HCT116 (cell line): ENCODE measurements around the gene PTPRC.

Experiments used
- EZH2 ChIP-seq: fragments of 200-600 bp; sonication (generic); IDR thresholded peaks from 2 replicates; pipeline ENCODE4 v1.6.1; 2017; ENCODE audit warnings: antibody characterized with exemption, mixed run types
- FOSL1 ChIP-seq: IDR thresholded peaks from 2 replicates; pipeline ENCODE4 v1.6.1; 2012; ENCODE audit warnings: low read depth
- JUND ChIP-seq: IDR thresholded peaks from 2 replicates; pipeline ENCODE4 v1.6.1; 2012
- POLR2A ChIP-seq: IDR thresholded peaks from 2 replicates; pipeline ENCODE4 v1.7.0; 2011; ENCODE audit warnings: borderline replicate concordance; ENCODE audit not compliant: insufficient read depth, insufficient read length; ENCODE audit errors: extremely low read depth
- POLR2AphosphoS5 ChIP-seq: IDR thresholded peaks from 2 replicates; pipeline ENCODE4 v1.6.1; 2011; ENCODE audit warnings: mild to moderate bottlenecking, low read depth, low read length, moderate library complexity
- RAD21 ChIP-seq: IDR thresholded peaks from 2 replicates; pipeline ENCODE4 v1.6.1; 2012; ENCODE audit warnings: low read depth, mild to moderate bottlenecking
- SIN3A ChIP-seq: IDR thresholded peaks from 2 replicates; pipeline ENCODE4 v1.6.1; 2012; ENCODE audit warnings: low read depth
- SP1 ChIP-seq: IDR thresholded peaks from 2 replicates; pipeline ENCODE4 v1.6.1; 2012; ENCODE audit warnings: low read depth
- ZNF274 ChIP-seq: fragments of 200-500 bp; sonication (Bioruptor generic); IDR thresholded peaks from 2 replicates; pipeline ENCODE4 v1.6.1; 2014; ENCODE audit warnings: mild to moderate bottlenecking, low read depth, low read length, inconsistent platforms
- TF ChIP-seq, protein P1 (sequence below), 3 experiments: fragments of 200-600 bp in 1 of 3; sonication (generic) in 1 of 3; IDR thresholded peaks in 2 of 3; conservative IDR thresholded peaks in 1 of 3; 2 replicates each; pipeline ENCODE4 v1.5.1; 2012 to 2017; ENCODE audit warnings: low read depth in 2 of 3, low read length in 2 of 3, antibody characterized with exemption in 1 of 3, borderline replicate concordance in 1 of 3, control low read depth in 1 of 3, mild to moderate bottlenecking in 1 of 3, mixed read lengths in 1 of 3, mixed run types in 1 of 3, moderate library complexity in 1 of 3; ENCODE audit not compliant: insufficient read depth in 1 of 3
- TF ChIP-seq, protein P2 (sequence below): IDR thresholded peaks from 2 replicates; pipeline ENCODE4 v1.6.1; 2012

DNA sequence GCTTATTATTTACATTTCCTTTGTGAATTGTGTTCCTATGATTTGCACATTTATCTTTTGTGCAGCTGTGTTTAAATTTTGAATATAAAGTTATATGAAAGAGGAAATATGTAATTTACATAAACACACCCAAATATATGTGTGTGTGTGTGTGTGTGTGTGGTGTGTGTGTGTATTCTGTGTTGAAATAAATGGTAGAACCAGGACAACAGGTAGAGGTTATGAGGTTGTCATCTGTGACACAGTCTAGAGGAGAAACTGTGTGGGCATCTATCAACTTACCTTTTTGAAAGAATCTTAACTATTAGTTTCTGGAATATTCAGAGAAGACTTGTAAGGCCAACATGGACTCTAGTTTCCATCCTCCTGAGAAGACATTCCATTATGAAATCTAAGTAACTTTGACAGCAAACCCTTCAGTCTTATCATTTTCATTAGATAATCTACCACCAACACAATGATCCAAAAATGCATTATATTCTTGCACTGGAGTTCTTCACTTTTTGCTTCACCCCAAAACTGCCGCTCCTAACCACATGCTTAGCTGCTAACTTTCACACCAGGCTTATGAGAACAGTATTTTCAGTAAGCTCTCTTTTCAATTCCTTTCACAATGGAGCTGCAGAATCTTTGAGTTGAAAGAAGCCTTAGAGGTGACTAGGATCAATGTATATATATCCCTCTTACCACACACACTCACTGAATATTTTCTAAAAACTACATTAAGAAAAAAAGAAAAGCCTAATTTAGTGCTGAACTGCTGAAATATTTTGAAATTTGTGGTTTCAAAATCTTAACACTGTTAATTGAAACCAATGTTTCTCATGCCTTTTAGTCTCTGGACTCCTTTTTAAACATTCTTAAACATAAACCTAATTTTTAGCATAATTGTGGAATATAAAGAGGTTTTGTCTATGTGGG, 21.8 kb downstream of the PTPRC start:
- TF ChIP-seq, protein P1, sequence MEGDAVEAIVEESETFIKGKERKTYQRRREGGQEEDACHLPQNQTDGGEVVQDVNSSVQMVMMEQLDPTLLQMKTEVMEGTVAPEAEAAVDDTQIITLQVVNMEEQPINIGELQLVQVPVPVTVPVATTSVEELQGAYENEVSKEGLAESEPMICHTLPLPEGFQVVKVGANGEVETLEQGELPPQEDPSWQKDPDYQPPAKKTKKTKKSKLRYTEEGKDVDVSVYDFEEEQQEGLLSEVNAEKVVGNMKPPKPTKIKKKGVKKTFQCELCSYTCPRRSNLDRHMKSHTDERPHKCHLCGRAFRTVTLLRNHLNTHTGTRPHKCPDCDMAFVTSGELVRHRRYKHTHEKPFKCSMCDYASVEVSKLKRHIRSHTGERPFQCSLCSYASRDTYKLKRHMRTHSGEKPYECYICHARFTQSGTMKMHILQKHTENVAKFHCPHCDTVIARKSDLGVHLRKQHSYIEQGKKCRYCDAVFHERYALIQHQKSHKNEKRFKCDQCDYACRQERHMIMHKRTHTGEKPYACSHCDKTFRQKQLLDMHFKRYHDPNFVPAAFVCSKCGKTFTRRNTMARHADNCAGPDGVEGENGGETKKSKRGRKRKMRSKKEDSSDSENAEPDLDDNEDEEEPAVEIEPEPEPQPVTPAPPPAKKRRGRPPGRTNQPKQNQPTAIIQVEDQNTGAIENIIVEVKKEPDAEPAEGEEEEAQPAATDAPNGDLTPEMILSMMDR (IDR thresholded peaks at IDR 0.05 in 2 of 3, conservative IDR thresholded peaks at IDR 0.05 in 1 of 3; ENCODE audit: borderline replicate concordance in 1 of 3, insufficient read depth in 1 of 3, low read depth in 2 of 3, low read length in 2 of 3): no peak
- TF ChIP-seq ZNF274: no peak
- no peak for TF ChIP-seq EZH2
- TF ChIP-seq POLR2A: no peak
- no peak for TF ChIP-seq POLR2AphosphoS5
- TF ChIP-seq, protein P2, sequence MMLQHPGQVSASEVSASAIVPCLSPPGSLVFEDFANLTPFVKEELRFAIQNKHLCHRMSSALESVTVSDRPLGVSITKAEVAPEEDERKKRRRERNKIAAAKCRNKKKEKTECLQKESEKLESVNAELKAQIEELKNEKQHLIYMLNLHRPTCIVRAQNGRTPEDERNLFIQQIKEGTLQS: no peak
- no peak for TF ChIP-seq FOSL1
- no peak for TF ChIP-seq RAD21
- TF ChIP-seq SIN3A: no peak
- no peak for TF ChIP-seq JUND
- no peak for TF ChIP-seq SP1
